K562 (cell line): Measurements from ENCODE around the gene NUTF2. TPM values are rescaled to one million over a fixed set of nuclear protein-coding genes. Genes with fewer than 3 reads are reported as not detected.

ENCODE experiments used
- ATAC-seq: fragments of 200-7000 bp; cut with Tn5 transposase; 3 replicates; pipeline ENCODE4 v1.9.1; 2020; ENCODE audit warnings: moderate library complexity
- BruUV-seq: library from RNA; stranded (reverse); fragments of 400-500 nt; replicated peaks from 2 replicates; lab custom pipeline; 2021; lab: Mats Ljungman, UMichigan
- CTCF ChIA-PET: fragments of 300-600 bp; formaldehyde crosslinking; extraction: SDS; loops from one replicate; lab custom pipeline; 2021; ENCODE audit warnings: low intra/inter-chr PET ratio; lab: Yijun Ruan, JAX
- POLR2A ChIA-PET: fragments of 300-600, 350-650 bp; sonication (Branson Sonifier 250); formaldehyde crosslinking; extraction: SDS; loops from one replicate; lab custom pipeline; 2021; ENCODE audit warnings: antibody characterized with exemption, inconsistent platforms; lab: Yijun Ruan, JAX
- DNase-seq, 4 experiments: peaks; one replicate each; pipeline versions ENCODE4 v3.0.0 to v3.0.0-alpha.2; 2011 to 2018; ENCODE audit warnings: low spot score in 3 of 4, mixed read lengths in 3 of 4; ENCODE audit errors: extremely low read depth in 1 of 4
- FAIRE-seq: peaks from 2 replicates; lab custom pipeline; 2011; peaks lifted over from hg19 to GRCh38; lab: Jason Lieb, UNC
- H2AFZ ChIP-seq: 2 replicates; pipeline ENCODE4 v1.6.0; 2011; ENCODE audit warnings: low read depth, low read length, control low read depth, inconsistent platforms
- H3K27ac ChIP-seq: fragments of 200-600 bp; 3 replicates; pipeline ENCODE4 v1.8.0; 2011; ENCODE audit warnings: low read depth, mild to moderate bottlenecking, control low read depth, inconsistent platforms, low read length, moderate library complexity, mixed read lengths; ENCODE audit errors: extremely low read depth
- H3K27me3 ChIP-seq, 2 experiments: fragments of 300-600 bp in 1 of 2; 2 replicates in 1 of 2; 3 replicates in 1 of 2; pipeline versions ENCODE4 v1.6.0 to v1.8.0; 2011; ENCODE audit warnings: inconsistent platforms in 2 of 2, low read length in 2 of 2, mild to moderate bottlenecking in 1 of 2, mixed read lengths in 1 of 2, moderate library complexity in 1 of 2; ENCODE audit not compliant: control insufficient read depth in 2 of 2, insufficient read depth in 2 of 2
- H3K36me3 ChIP-seq: fragments of 300-600 bp; 3 replicates; pipeline ENCODE4 v1.8.0; 2011; ENCODE audit warnings: mild to moderate bottlenecking, low read length, inconsistent platforms; ENCODE audit not compliant: control insufficient read depth, insufficient read depth
- H3K4me1 ChIP-seq, 2 experiments: fragments of 200-600 bp in 1 of 2; replicated peaks in 1 of 2; 2 replicates in 1 of 2; 3 replicates in 1 of 2; pipeline versions ENCODE4 v1.5.1 to v1.8.0; 2011; ENCODE audit warnings: inconsistent platforms in 2 of 2, low read length in 2 of 2, mild to moderate bottlenecking in 1 of 2, mixed read lengths in 1 of 2, moderate library complexity in 1 of 2; ENCODE audit not compliant: control insufficient read depth in 2 of 2, insufficient read depth in 2 of 2
- H3K4me2 ChIP-seq: 2 replicates; pipeline ENCODE4 v1.6.1; 2011; ENCODE audit warnings: low read length, control low read depth, inconsistent platforms, mixed read lengths; ENCODE audit not compliant: insufficient read depth
- H3K4me3 ChIP-seq: fragments of 200-600 bp; sonication (generic), shearing (Covaris generic); 2 replicates; pipeline ENCODE4 v1.5.1; 2016; ENCODE audit warnings: control low read depth, inconsistent platforms
- H3K79me2 ChIP-seq: fragments of 200-600 bp; 3 replicates; pipeline ENCODE4 v1.8.0; 2011; ENCODE audit warnings: low read length, inconsistent platforms; ENCODE audit not compliant: control insufficient read depth, insufficient read depth
- H3K9ac ChIP-seq, 2 experiments: 2 replicates each; pipeline versions ENCODE4 v1.6.0 to v1.6.1; 2011; ENCODE audit warnings: low read depth in 2 of 2, low read length in 2 of 2, control low read depth in 1 of 2, inconsistent platforms in 1 of 2, mild to moderate bottlenecking in 1 of 2, mixed read lengths in 1 of 2; ENCODE audit not compliant: insufficient read depth in 1 of 2
- H3K9me1 ChIP-seq: one replicate; pipeline ENCODE4 v1.6.0; 2011; ENCODE audit warnings: inconsistent platforms, mild to moderate bottlenecking, low read length, moderate library complexity; ENCODE audit not compliant: control insufficient read depth, insufficient read depth
- H3K9me3 ChIP-seq: replicated peaks from 2 replicates; pipeline ENCODE4 v1.5.1; 2011; ENCODE audit warnings: low read depth, low read length, inconsistent platforms; ENCODE audit not compliant: control insufficient read depth, insufficient read depth
- H4K20me1 ChIP-seq: replicated peaks from 2 replicates; pipeline ENCODE4 v1.6.1; 2011; ENCODE audit warnings: low read length, inconsistent platforms, mixed read lengths; ENCODE audit not compliant: control insufficient read depth, insufficient read depth
- LARP7 ChIP-seq: fragments of 450-650 bp; IDR thresholded peaks from 2 replicates; pipeline ENCODE4 v1.6.1; 2016
- NONO ChIP-seq, 2 experiments: fragments of 200-400 bp in 1 of 2; fragments of 450-650 bp in 1 of 2; formaldehyde crosslinking in 1 of 2; IDR thresholded peaks; 2 replicates each; pipeline ENCODE4 v1.6.1; 2017; ENCODE audit warnings: low read depth in 2 of 2, mild to moderate bottlenecking in 2 of 2, moderate library complexity in 2 of 2, low read length in 1 of 2
- WGBS: fragments of 100-300 bp; shearing (Covaris generic); methylation state at CpG from one replicate; pipeline ENCODE4 v1.1.6; 2016; ENCODE audit warnings: low coverage, mixed read lengths; ENCODE audit not compliant: insufficient coverage; ENCODE audit errors: missing lambda C conversion rate; 5-methylcytosine and 5-hydroxymethylcytosine counted together
- in situ Hi-C: fragments of 300-500 bp; cut with MboI; formaldehyde crosslinking; loops from 4 replicates; pipeline ENCODE4 v1.15.0; 2018; ENCODE audit warnings: inconsistent platforms, mixed read lengths
- intact Hi-C: fragments of 100-400 bp; cut with micrococcal nuclease; formaldehyde crosslinking; loops from 2 replicates; pipeline ENCODE4 v1.14.2; 2022
- polyA plus RNA-seq, 8 experiments: library from polyadenylated mRNA; depleted of rRNA in 4 of 8; stranded (reverse) in 5 of 8; unstranded in 3 of 8; fragments of >200 nt; fragmentation: Nextera tagmentation in 2 of 8; fragmentation: Illumina TruSeq in 1 of 8; extraction: Ambion mirVana in 2 of 8; extraction: Trizol in 1 of 8; gene quantifications; 2 replicates each; pipeline versions ENCODE4 v1.2.1 to v1.2.3, GENCODE V29; 2011 to 2014; ENCODE audit warnings: inconsistent platforms in 1 of 8, missing spikeins in 1 of 8
- total RNA-seq, 7 experiments: library from RNA; depleted of rRNA in 6 of 7; stranded (reverse); fragments of >200 nt in 6 of 7; fragmentation: Illumina TruSeq in 2 of 7; extraction: Trizol in 2 of 7; gene quantifications; 2 replicates each; pipeline versions ENCODE4 v1.2.1 to v1.2.3, GENCODE V29; 2011 to 2021; ENCODE audit warnings: low replicate concordance in 1 of 7
- TF ChIP-seq, protein P1 (sequence below), 2 experiments: fragments of 450-650 bp in 1 of 2; sonication (generic) in 1 of 2; formaldehyde crosslinking in 1 of 2; IDR thresholded peaks in 1 of 2; conservative IDR thresholded peaks in 1 of 2; 2 replicates each; pipeline versions ENCODE4 v1.6.1 to v1.8.1; 2016 to 2023; ENCODE audit warnings: mild to moderate bottlenecking in 2 of 2, moderate library complexity in 2 of 2, inconsistent platforms in 1 of 2, missing genetic modification reagents in 1 of 2
- TF ChIP-seq, protein P2 (sequence below): fragments of 250-450 bp; sonication (Bioruptor Pico); IDR thresholded peaks from 2 replicates; pipeline ENCODE4 v1.4.0; 2020; ENCODE audit warnings: mild to moderate bottlenecking, moderate library complexity
- TF ChIP-seq, protein P3 (sequence below): fragments of 450-650 bp; IDR thresholded peaks from 2 replicates; pipeline ENCODE4 v1.6.1; 2014; ENCODE audit warnings: low read depth, mild to moderate bottlenecking, moderate library complexity, borderline replicate concordance

NUTF2 gene
- total and polyA plus RNA-seq, 9 of the 15 experiments (the other 6 are each of a cell fraction or from before 2014, with no cell fraction given): 106 to 248 (median 147) TPM

DNA sequence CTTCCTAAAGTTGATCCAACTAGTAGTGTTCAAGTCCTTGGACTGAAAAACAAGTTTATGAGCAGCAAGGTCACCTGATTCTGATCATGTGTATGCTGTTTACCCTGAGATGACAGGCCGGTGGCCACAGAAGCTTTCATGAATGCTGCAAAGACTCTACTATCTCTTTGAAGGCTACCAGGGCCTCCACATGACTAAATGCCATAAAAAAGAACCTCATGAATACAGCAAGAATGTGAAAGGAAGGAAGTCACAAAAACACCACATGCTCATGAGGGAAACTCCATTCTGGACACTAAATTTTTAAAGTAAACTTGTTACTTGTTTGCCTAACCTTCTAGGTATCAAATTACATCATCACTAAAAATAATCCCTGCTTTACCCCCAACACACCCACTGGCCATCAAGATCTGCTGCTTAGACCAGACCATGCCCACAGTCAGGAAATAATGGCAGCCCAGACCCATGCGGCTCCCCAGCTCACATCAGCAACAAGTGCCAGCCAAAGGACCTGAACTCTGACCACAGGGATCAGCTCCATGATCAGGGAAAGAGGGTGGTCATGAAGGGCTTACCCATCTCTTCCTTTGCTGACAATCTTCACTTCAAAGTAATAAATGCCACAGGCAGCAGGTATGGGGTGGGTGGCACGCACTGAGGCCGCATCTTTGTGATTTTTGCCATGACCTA, 41.7 kb upstream of the NUTF2 start:
- in situ Hi-C loops: no loop called here

More for the DNA sequence above, 41.7 kb upstream of the NUTF2 start:
- 0 out of 2 replicates have a peak, but pooled peaks cover 5% of the 10 kb centered on the region for H4K20me1 ChIP-seq
- intact Hi-C loops: loop anchor here (5.0 kb wide), 1 partner anchor 133 kb away; no protein-coding TSS in a partner anchor
- peaks cover 45% of the 10 kb centered on the region; the same call in 2 of the 3 replicates for H3K36me3 ChIP-seq
- TF ChIP-seq, protein P1, sequence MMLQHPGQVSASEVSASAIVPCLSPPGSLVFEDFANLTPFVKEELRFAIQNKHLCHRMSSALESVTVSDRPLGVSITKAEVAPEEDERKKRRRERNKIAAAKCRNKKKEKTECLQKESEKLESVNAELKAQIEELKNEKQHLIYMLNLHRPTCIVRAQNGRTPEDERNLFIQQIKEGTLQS (IDR thresholded peaks at IDR 0.05): peak; percentile 55; the same call in 1 of the 2 replicates
- TF ChIP-seq, protein P1 (CRISPR knock-in tag; conservative IDR thresholded peaks at IDR 0.05): no peak
- TF ChIP-seq, protein P2, sequence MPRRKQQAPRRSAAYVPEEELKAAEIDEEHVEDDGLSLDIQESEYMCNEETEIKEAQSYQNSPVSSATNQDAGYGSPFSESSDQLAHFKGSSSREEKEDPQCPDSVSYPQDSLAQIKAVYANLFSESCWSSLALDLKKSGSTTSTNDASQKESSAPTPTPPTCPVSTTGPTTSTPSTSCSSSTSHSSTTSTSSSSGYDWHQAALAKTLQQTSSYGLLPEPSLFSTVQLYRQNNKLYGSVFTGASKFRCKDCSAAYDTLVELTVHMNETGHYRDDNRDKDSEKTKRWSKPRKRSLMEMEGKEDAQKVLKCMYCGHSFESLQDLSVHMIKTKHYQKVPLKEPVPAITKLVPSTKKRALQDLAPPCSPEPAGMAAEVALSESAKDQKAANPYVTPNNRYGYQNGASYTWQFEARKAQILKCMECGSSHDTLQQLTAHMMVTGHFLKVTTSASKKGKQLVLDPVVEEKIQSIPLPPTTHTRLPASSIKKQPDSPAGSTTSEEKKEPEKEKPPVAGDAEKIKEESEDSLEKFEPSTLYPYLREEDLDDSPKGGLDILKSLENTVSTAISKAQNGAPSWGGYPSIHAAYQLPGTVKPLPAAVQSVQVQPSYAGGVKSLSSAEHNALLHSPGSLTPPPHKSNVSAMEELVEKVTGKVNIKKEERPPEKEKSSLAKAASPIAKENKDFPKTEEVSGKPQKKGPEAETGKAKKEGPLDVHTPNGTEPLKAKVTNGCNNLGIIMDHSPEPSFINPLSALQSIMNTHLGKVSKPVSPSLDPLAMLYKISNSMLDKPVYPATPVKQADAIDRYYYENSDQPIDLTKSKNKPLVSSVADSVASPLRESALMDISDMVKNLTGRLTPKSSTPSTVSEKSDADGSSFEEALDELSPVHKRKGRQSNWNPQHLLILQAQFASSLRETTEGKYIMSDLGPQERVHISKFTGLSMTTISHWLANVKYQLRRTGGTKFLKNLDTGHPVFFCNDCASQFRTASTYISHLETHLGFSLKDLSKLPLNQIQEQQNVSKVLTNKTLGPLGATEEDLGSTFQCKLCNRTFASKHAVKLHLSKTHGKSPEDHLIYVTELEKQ (CRISPR knock-in tag): no peak
- TF ChIP-seq NONO (IDR thresholded peaks at IDR 0.05; ENCODE audit: low read depth in 2 of 2, low read length in 1 of 2): no peak
- TF ChIP-seq, protein P3, sequence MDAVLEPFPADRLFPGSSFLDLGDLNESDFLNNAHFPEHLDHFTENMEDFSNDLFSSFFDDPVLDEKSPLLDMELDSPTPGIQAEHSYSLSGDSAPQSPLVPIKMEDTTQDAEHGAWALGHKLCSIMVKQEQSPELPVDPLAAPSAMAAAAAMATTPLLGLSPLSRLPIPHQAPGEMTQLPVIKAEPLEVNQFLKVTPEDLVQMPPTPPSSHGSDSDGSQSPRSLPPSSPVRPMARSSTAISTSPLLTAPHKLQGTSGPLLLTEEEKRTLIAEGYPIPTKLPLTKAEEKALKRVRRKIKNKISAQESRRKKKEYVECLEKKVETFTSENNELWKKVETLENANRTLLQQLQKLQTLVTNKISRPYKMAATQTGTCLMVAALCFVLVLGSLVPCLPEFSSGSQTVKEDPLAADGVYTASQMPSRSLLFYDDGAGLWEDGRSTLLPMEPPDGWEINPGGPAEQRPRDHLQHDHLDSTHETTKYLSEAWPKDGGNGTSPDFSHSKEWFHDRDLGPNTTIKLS: no peak
- TF ChIP-seq LARP7: no peak
- POLR2A ChIA-PET: interaction anchor here (0.5 kb wide), 1 partner anchor 12 kb away, joined by 3 read pairs; no protein-coding TSS in a partner anchor
- ATAC-seq: no peak
- H3K79me2 ChIP-seq: peaks cover 50% of the 10 kb centered on the region
- H3K9me1 ChIP-seq: no peaks in the 10 kb centered on the region
- no peaks in the 10 kb centered on the region for H3K9me3 ChIP-seq
- H3K4me3 ChIP-seq: peak overlapping the region; percentile 98
- no peak for FAIRE-seq
- CTCF ChIA-PET: no interaction called here
- H3K4me2 ChIP-seq: peak overlapping the region; percentile 92
- H3K9ac ChIP-seq: peak overlapping the region; percentile 95; a peak in 3 of 4 replicates
- BruUV-seq: TSS peak; percentile 47
- H3K27me3 ChIP-seq: no peaks in the 10 kb centered on the region
- DNase-seq: no peak
- 0 out of 3 replicates have a peak overlapping the region, but pooled peaks have one; percentile 86 for H3K27ac ChIP-seq
- WGBS: 29% methylated on average over 4 of the region's 4 CpGs
- no peak overlapping the region for H2AFZ ChIP-seq
- peaks cover 22 to 28% of the 10 kb centered on the region in 2 experiments; a peak in 4 of 5 replicates for H3K4me1 ChIP-seq
